CMK (cell line): ENCODE data around the gene GFER.
A peak's percentile ranks its signal among the peaks of the same experiment; 100 is the strongest.
"Not testable (repeated sequence)": the region's sequence is repeated elsewhere in the genome, so short reads cannot be mapped to it uniquely, and the experiment has no call there.

Experiments
- DNase-seq: peaks from one replicate; pipeline ENCODE4 v3.0.0-alpha.2; 2010; ENCODE audit warnings: low read depth

GFER gene

GRCh38 chr16:1983544-1984346, at the start of gene GFER:
Gene GFER, plus strand, starts transcription at chr16:1984193. Its CDS starts 26 bp downstream, at chr16:1984219.
- DNase-seq: peak; percentile 76

DNA sequence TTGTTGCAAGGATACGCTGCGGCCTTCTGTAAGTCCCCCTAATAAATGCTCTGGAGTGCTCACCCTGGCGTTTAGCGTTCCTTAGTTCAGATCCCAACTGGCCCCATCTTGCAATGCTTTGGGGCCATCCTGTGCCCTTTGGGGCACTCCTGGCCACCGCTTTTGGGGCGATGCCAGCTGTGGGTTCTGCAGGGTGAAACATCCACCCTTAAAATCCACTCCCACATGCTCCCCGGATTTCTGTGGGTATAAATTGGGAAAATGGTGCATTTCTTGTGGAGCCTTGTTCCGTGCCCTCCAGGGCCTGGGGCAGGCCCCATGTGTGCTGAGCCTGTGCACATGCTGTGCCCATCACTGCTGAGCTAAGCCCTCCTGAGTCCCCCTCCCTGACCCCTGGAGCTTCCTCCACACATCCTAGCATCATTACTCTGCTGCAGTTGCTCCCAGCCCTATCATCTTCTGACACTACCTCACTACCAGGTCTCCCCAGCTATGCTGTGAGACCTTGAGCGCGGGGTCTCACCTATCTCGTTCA, 47.0 kb upstream of the GFER start:
- no peak for DNase-seq

DNA sequence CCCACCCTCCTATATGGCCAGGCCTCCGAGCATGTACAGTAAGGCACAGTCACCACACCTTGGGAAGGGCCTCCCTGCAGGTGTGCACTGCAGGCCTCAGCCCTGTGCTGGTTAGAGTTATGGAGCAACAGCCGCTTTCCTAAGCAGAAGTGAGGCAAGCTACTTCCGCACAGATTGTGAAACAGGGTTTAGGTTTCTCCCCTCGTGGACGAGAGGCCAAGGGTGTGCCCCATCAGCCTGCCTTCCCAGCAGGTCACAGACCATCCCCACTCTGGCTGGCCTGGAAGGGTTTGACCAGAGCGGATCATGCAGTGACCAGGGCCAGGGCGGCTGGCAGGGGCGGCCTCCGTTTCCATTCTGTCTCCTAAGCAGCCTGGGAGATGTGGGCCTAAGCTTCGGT, 45.7 kb upstream of the GFER start:
- DNase-seq: no peak

- DNase-seq: no peak
These were observed 45.1 kb upstream of the GFER start for GRCh38 chr16:1938910-1939309.

GRCh38 chr16:1939833-1940232, 44.2 kb upstream of the GFER start:
- DNase-seq: not testable (repeated sequence)

DNA sequence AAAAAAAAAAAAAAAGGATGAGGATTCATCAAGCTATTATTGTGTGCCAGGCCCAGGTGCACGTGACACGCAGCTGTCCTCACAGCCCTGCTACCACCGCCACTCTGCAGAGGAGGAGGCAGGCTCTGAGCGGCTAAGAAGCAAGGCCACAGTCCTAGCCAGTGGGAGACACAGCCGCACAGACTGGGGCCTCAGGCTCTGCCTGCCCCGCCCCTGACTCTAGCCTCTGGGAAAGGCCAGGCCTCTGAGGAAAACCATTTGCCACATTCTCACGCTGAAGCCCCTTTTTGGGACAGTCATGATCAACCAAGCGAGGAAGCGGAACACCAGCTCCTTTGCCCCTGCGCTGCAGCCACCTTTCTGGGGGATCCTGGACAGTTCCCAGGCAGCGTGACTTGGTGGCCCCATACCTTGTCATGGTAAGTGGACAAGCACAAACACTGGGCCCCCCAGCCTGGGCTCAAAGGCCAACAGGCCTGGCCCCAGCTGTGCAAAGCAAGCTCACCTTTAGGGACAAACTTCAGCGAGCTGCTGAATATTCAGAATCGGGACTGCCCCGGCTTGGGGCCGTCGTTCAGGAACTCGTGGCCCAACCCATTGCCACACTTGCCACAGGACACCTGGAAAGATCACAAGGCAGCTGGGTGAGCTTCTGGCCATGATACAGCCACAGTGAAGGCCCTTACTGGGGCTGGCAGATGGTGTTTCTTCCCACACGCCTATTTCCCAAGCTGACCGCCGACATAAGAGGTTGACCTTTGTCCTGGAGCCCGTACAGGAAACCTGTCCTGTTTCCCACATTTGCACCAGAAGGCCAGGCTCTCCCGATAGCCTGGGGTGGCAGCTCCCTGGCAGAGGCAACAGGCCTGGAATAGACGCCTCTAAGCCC, 43.5 kb upstream of the GFER start:
- DNase-seq: no peak

DNA sequence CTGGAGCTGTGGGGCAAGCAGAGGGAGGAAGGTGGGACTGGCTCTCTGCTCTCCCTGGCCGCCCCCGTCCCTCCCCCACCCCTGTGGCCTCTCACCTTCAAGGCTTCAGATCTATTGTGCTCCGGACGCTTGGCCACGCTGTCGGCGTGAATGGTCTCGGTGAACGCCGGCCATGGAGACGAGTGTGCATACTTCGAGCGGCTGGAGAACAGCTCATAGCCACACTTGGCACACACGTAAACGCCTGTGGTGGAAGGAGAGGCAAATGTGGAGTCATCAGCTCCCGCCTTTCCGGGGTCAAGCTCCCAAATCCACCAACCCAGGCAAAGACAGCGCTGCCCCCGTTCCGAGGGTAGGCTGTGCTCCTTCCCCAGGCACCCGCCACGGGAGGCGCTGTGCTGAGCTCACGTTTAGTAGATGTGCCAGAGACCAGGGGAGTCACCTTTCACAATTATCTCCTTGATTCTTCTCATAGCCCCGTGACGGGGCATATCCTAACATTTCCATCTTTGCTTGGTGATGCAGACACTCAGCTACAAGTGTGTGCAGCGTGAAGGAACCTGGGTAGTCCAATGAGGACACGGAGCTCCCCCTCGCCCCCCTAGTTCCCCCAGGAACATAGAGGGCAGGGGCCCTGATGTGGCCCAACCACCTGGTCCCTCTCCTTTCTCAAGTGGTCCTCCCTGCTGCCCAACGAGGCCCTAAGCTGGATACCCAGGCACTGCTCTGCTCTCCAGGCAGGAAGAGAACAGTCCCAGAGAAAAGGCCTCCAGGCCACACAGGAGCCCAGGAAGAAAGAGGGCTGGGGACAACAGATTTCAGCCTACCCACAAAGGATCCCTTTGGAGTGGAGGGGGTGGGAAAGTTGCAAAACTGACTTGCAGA, 42.6 kb upstream of the GFER start:
- DNase-seq: no peak

DNA sequence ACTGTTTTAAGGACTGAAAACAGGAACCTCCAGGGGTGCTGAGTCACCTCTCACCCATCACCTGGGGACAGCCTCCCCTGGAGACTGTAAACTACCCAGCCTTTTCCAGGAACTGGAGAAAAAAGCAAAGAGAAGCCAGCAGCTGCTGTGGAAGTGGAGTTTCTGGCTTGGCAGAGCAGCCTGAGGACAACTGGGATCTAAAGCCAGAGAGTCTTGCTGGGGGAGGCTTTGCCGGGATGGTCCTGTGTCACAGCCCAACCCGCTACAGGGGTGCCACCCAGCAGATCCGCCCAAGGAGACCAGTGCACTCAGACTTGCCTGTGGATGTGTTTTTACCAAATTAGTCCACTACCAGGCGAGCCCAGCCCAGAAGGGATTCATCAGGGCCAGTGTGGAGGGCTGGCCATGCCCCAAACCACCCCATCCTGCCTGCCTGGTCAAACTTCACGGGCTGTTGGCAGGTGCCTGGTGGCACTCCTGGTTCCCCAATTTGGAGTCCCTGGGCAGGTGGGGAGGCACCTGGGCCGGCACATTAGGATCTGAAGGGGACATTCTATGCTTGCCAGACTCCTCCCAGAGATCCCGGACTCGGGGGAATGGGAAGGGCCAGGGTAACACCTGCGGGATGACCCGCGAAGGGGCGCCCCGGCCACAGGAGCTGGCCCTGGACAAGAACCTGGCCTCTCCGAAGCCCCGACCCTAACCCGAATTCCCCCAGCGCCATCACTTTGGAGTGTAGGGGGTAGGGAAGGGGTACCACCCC, 41.8 kb upstream of the GFER start:
- no peak for DNase-seq

GRCh38 chr16:1942810-1943726, 40.9 kb upstream of the GFER start, which contains the start of gene MSRB1:
Gene MSRB1, minus strand, starts transcription at chr16:1943199. Its CDS starts 43 bp downstream, at chr16:1943156.
- peak; percentile 87 for DNase-seq

DNA sequence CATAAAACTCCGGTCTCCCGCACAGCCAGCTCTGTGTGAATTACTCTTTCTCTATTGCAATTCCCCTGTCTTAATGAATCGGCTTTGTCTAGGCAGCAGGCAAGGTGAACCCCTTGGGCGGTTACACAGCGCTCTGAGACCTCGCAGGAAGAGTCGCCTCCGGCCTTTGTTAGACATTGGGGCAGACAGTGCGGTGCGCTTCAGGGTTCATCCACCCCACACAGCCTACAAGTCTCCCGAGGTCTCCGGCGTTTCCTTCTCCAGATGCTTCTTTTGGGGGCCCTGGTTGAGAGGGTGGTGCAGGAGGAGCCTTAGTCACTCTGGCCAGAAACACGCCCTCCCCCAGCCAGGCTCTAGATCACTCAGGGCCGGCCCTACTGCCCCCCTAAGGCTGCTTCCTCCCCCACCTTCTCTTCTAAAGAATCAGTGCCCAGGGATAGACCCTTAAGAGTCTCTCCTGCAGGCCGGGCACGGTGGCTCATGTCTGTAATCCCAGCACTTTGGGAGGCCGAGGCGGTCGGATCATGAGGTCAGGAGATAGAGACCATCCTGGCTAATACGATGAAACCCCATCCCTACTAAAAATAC, 39.3 kb upstream of the GFER start:
- DNase-seq: no peak

DNA sequence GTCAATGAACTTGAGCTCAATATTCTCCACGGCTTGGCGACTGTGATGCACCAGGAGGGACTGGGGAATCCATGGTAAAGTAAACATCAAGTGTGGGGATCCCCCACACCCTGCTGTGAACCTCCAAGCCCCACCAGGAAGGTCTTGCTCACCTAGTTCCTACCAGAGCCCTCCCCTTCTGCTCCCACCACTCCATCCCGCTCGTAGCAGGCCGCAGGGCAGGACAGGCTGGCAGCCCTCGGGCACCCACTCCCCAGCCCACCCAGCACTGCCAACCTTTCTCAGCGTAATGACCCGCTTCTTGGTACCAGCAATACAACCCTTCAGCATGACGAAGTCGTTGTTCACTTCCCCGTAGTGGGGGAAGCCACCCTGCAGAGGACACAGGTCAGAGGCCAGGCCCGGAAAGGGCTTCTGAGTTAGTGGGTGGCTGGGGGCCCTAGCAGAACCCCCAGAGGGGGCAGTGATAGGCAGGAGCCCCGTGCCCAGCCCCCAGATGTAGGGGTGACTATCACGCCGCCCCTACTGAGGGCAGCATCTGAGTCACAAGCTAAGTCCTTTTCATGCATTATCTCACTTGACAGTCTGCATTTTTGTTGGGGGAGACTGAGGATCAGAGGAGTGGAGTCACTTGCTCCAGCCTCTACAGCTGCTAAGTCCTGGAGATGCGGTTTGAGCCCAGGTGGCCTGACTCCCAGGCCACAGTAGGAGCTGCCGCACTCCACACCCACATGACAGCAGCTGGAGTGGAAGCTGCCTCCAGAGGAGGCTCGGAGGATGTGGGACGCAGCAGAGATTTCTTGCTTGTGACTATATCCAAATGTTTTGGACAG, 38.2 kb upstream of the GFER start:
- DNase-seq: no peak

- no peak for DNase-seq
These were observed 37.3 kb upstream of the GFER start for GRCh38 chr16:1946495-1947368.

- DNase-seq: no peak
These were observed 36.7 kb upstream of the GFER start for GRCh38 chr16:1947369-1947670.

DNA sequence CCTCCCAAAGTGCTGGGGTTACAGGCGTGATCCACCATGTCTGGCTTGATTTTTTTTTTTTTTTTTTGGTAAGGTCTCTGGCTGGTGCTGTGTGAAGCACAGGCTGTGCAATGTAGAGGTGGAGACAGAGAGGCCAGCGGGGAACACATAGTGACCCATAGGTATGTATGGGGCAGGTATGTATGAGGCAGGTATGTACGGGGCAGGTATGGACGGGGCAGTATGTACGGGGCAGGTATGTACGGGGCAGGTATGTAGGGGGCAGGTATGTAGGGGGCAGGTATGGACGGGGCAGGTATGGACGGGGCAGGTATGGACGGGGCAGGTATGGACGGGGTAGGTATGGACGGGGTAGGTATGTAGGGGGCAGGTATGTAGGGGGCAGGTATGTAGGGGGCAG, 34.5 kb upstream of the GFER start:
- DNase-seq: no peak

GRCh38 chr16:1950047-1950446, 33.9 kb upstream of the GFER start:
- DNase-seq: no peak

- DNase-seq: no peak
These were observed 33.4 kb upstream of the GFER start for GRCh38 chr16:1950559-1950958.

DNA sequence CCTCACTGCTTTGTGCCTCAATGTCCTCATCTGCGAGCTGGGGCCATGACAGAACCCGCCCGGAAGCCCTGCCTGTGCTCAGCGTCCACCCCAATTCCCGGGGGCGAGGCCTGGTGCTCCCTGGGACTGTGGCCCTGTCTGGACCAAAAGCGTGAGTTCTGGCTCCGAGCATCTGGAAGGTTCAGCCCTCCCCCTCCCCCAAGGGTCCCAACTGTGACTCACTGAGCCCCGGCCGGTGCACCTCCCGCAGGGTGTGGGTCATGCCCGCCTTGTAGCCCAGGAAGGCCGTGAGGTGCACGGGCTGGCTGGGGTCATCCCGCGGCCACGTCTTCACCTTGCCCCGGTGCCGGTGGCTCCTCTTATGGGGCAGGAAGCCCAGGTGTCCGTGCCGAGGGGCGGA, 30.3 kb upstream of the GFER start:
- no peak for DNase-seq
